HG03175 (cell line): Measurements from ENCODE around the gene PAK2.
"Not testable (repeated sequence)": the region's sequence is repeated elsewhere in the genome, so short reads cannot be mapped to it uniquely, and the experiment has no call there.

ENCODE experiments used
- ATAC-seq: cut with Tn5 transposase; IDR thresholded peaks from one replicate; pipeline ENCODE4 v1.9.1; 2021; ENCODE audit warnings: mild to moderate bottlenecking, moderate library complexity; ENCODE audit not compliant: unreplicated experiment

The PAK2 gene

DNA sequence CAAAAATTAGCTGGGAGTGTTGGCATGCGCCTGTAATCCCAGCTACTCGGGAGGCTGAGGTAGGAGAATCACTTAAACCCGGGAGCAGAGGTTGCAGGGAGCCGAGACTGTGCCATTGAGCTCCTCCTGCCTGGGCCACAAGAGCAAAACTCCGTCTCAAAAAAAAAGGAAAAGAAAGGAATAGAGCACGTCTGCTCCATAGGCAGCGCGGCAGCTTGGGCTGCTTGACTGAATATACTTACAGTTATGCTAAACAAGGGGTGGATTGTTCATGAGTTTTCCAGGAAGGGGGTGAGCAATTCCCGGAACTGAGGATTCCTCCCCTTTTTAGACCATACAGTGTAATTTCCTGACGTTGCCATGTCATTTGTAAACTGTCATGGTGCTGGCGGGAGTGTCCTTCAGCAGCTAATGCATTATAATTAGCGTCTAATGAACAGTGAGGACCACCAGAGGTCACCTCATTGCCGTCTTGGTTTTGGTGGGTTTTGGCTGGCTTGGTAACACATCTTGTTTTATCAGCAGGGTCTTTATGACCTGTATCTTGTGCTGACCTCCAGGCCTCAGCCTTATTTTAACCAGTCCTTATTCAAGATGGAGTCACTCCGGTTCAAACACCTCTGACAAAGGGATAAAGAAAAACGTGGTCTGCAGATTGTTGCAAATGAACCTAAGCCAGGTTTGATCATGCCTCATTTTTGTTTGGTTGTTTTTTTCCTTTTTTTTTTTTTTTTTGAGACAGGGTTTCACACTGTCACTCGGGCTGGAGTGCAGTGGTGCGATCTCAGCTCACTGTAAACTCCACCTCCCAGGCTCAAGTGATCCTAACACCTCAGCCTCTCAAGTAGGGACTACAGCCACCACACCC is 103.1 kb downstream of the PAK2 start:
- no peak for ATAC-seq

DNA sequence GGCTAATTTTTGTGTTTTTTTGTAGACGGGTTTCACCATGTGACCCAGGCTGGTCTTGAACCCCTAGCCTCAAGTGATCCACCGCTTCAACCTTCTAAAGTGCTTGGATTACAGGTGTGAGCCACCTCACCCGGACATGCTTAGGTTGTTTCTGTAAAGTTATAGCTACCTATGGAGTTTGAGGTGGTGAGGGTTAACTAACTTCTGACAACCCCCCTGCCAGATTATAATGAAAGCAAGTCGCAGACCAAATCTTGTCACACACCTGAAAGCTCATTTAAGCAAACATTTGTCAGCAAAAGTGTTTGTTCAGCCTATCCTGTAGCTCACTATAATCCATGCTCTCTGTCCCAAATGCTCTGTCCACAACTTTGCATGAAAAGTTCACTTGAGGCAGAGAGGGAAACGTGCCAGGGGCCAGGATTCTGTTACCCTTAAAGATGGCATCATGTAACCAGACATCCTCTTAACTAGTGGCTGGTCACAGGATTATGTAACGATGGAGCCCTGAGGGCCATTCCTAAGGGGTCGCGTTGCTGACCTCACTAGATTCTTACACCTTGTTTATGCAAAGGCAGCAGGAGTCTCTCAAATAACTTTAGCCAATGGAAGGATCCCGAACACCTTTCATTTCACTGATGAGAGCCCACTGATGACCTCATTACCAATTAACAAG is 103.9 kb downstream of the PAK2 start:
- ATAC-seq = no peak

DNA sequence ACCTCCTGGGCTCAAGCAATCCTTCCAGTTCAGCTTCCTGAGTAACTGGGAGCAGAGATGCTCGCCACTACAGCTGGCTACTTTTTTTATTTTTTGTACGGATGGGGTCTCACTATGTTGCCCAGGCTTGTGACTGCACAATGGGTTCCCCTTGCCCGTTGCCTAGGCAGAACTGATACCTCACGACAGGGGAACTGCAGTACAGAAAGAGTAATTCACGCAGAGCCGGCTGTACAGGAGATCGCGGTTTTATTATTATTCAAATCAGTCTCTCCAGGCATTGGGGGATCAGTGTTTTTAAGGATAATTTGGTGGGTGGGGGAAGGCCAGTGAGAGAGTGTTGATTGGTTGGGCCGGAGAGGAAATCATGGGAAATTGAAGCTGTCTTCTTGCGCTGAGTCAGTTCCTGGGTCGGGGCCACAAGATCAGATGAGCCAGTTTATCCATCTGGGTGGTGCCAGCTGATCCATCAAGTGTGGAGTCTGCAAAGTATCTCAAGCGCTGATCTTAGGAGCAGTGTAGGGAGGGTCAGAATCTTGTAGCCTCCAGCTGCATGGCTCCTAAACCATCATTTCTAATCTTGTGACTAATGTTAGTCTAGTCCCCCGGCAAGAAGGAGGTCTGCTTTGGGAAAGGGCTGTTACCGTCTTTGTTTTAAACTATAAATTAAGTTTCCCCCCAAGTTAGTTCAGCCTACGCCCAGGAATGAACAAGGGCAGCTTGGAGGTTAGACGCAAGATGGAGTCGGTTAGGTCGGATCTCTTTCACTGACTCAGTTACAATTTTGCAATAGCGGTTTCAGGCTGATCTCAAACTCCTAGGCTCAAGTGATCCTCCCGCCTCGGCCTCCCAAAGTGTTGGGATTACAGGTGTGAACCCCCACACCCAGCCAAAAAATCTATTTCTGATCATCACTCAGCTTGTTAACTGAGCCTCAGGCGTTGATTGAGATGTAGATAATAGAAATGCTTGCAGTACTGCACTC is 104.9 kb downstream of the PAK2 start:
- not testable (repeated sequence) for ATAC-seq

DNA sequence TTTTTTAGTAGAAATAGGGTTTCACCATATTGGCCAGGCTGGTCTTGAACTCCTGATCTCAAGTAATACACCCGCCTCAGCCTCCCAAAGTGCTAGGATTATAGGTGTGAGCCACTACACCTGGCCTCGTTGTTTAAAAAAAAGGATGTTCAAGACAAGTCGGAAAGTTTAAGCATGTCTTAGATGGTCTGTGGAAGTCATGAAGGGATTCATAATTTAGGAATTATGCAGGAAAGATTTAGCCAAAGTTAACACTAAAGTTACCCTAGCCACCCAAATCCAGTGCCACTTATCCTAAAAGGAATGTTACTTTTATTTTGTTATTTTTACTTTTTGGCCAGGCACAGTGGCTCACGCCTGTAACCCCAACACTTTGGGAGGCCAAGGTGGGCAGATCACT is 108.7 kb downstream of the PAK2 start:
- ATAC-seq = not testable (repeated sequence)

DNA sequence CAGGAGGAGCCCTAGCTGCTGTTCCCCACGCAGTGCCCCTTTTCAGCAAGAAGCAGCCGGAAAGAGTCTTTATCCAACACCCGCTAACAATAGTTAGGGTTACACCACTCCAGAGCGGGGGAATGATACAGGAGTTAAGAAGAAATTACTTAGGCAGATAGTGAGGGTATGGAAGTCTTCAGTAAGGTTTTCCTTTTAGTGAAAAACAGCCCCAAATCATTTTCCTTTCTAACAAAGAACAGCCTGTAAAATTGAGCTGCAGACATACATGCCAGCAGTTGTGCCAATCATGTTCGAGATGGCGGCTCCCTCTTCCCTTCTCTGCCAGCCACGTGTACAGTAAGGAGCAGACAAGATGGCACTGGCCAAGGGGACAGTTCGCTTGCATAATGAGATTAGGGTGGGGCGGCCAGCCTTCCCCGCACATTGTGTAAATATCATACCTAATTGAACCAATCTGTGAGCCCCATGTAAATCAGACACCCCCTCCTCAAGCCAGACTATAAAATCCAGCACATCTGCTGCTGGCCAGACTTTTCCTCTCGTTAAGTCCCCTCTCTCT is 109.6 kb downstream of the PAK2 start:
- ATAC-seq = no peak

DNA sequence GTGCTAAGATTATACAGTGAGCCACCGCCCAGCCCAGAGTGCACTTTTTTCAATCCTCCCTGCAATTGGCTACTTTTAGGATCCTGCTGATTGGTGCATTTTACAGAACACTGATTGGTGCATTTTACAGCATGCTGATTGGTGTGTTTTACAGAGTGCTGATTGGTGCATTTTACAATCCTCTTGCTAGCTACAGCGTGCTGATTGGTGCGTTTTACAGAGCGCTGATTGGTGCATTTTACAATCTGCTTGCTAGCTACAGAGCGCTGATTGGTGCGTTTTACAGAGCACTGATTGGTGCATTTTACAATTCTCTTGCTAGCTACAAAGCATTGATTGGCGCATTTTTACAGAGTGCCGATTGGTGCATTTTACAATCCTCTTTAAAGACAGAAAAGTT is 123.3 kb downstream of the PAK2 start:
- ATAC-seq = not testable (repeated sequence)

DNA sequence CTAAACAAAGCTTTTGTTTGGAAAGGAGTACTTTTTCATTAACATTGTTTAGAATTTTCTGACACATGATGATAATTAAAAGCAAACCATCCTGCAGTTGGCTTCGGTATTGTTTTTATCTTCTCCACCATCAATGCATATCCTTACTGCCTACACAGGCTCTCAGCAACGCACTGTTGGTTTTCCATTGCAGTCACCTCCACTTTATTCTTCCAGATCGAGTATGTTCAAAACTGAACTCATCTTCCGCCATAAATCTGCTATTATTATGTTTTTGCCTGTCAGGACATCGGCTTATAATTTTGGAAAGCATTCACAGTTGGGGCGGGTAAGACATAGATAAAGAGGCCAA is 127.5 kb downstream of the PAK2 start:
- ATAC-seq = no peak

DNA sequence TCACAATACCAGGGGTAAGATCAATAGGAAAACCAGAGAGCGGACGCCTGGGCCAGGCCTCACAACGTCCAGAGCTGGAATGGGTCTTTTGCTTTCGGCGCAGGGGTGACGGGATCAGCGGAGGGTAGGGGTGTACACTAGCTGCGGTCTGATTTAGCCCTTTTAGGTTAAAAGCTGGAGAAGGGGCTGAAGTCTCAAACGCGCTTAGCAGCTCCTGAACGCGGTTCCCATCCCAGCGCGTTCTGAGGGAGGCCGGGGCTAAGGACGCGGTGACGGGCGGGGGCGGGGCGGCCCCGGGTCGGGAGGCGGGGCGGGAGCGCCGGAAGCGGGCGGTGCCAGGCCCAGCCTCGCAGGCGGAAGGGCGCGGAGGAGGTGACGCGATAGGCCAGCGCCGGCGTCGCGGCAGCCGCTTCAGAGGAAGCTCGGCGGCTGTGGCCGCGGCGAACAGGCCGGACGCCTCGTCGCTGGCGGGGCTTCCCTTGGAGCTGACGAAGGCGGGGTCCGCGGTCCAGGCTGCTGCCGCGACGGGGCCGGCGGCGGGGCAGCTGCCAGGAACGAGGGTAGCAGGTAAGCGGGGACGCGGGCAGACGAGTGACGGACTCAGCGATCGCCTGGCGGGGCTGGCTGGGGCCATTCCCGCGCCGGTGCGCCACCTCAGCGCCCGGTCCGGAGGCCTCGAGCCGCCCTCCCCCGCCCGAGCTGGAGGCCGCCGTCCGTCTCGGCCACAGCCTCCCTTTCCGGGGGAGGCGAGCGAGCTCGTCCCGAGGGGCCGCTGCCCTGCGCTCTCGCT is 128.0 kb downstream of the PAK2 start, which contains the start of gene SENP5:
TSS of gene SENP5 (plus strand) at position 414 of the 790 bp plus-strand sequence. CDS start 17,262 bp downstream, outside the sequence.
- ATAC-seq = peak; percentile 93

DNA sequence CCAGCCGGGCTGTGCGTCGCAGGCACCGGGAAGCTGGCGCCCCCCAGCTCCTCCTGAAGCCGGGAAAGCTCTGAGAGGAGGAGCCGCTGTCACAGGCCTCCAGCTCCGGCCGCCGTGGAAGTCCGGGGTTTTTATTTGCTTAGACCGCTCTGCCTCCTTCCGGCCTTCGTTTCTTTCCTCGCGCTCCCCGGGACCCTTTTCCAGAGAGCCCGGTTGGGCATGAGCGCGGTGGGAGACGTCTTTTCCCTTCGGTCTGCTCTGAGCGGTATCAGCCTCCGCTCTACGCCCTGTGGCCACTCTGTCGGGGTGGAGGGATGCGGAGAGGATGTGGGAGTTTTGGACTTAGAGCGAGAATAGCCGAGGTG is 128.6 kb downstream of the PAK2 start:
- peak; percentile 30 for ATAC-seq

DNA sequence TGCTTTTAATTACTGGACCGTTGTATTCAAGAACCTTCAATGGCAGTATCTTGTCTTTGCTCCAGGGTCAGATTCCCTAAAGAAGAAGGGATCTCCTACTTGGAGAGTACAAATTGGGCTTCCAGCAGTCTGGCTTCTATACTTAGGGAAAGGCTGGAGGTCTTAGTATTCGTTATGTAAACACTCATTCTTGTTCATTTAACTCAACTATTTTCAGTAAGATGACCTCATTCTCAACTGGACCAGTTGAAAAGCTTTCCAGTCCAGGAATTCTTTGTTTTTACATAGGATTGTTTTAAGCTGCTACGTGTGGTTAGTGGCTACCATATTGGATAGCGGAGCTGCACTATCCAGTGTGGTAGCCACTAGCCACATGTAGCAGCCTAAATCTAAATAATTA is 132.7 kb downstream of the PAK2 start:
- ATAC-seq = no peak

DNA sequence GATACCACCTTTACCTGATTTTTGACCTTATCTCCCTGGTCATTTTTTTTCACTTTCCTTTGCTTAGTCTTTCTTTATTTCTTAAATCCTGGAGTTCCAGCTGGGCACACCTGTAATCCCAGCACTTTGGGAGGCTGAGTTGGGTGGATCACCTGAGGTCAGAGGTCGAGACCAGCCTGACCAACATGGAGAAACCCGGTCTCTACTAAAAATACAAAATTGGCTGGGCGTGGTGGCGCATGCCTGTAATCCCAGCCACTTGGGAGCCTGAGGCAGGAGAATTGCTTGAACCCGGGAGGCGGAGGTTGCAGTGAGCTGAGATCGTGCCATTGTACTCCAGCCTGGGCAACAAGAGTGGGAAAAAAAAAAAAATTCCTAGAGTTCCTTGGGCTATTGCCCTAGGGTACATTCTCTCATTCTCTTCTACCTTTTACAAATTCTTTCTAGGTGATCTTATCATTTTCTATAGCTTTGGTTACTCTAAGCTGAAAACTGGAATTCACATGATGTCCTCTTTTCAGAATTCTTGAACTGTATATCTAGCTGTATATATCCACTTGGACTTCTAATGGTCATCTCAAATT is 134.9 kb downstream of the PAK2 start:
- not testable (repeated sequence) for ATAC-seq

DNA sequence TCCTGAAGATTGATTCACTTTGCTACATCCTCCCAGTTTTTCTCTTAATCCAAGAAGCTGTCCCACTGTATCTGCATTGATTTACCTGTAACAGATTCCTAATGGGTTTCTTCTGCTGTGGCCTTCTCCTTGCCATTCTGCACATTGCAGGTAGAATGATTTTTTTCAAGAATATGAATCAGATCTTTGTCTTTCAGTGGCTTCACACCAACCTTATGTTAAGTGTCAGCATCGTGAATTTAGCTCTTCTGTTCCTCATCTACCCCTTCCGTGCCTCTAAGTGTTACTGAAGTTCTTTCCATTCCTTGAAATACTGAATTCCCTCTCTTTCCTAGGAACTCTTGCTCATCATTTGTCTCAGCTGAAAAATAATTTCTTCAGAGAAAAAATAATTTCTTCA is 135.6 kb downstream of the PAK2 start:
- no peak for ATAC-seq
